HEK293 (cell line): ENCODE measurements around the gene PNCK.

Source experiments
- PRDM2 ChIP-seq: fragments of 450-650 bp; formaldehyde crosslinking; IDR thresholded peaks from 2 replicates; pipeline ENCODE4 v1.5.1; 2016; ENCODE audit warnings: missing biosample characterization, missing genetic modification characterization, borderline replicate concordance
- ZNF664 ChIP-seq: fragments of 450-650 bp; formaldehyde crosslinking; IDR thresholded peaks from 2 replicates; pipeline ENCODE4 v1.5.1; 2016; ENCODE audit warnings: missing biosample characterization, missing genetic modification characterization

GRCh38 chrX:153717445-153717844 is 43.8 kb upstream of the PNCK start:
- TF ChIP-seq ZNF664 (tag by site-specific recombination) (no peak), PRDM2 (tag by site-specific recombination) (no peak)
